Measurements from ENCODE around the gene NPEPPS. TPM values are rescaled to one million over a fixed set of nuclear protein-coding genes. Genes with fewer than 3 reads are reported as not detected.

NPEPPS gene
- total RNA-seq, 1 donor from 2014 or later: 143 TPM

GRCh38 chr17:47640076-47640475, 109.2 kb downstream of the NPEPPS start:
- no peaks in the 10 kb centered on the region for H3K36me3 ChIP-seq (ENCODE audit: insufficient read depth, low read length)
- H3K27ac Mint-ChIP-seq (ENCODE audit: unreplicated experiment): no peak overlapping the region
- no peak overlapping the region for H3K4me3 ChIP-seq (ENCODE audit: insufficient read depth, low read depth, low read length)
- H3K27me3 ChIP-seq (ENCODE audit: insufficient read depth, low read length): no peaks in the 10 kb centered on the region
- TF ChIP-seq CTCF (IDR thresholded peaks at IDR 0.05; ENCODE audit: insufficient read depth, low read depth, low read length) (no peak), EZH2 (IDR thresholded peaks at IDR 0.05; ENCODE audit: insufficient read depth, low read length) (no peak)
- DNase-seq (ENCODE audit: low read depth) (no peak), FAIRE-seq (no peak)
- no peak overlapping the region for H3K4me3 Mint-ChIP-seq (ENCODE audit: unreplicated experiment)
- no peaks in the 10 kb centered on the region for H3K4me1 Mint-ChIP-seq (ENCODE audit: low read depth, unreplicated experiment)
- no peaks in the 10 kb centered on the region for H3K27me3 Mint-ChIP-seq (ENCODE audit: low read depth, unreplicated experiment)
- H3K4me2 ChIP-seq (ENCODE audit: low read length): no peak overlapping the region
- no peaks in the 10 kb centered on the region for H3K4me1 ChIP-seq (ENCODE audit: insufficient read depth, low read length)
- H4K20me1 ChIP-seq (ENCODE audit: insufficient read depth, low read length): no peaks in the 10 kb centered on the region
- H3K9me3 ChIP-seq (ENCODE audit: insufficient read depth, low read depth, low read length): no peaks in the 10 kb centered on the region
- H2AFZ ChIP-seq (ENCODE audit: low read depth, low read length): no peak overlapping the region
- H3K79me2 ChIP-seq (ENCODE audit: insufficient read depth, low read length): no peaks in the 10 kb centered on the region
- H3K27ac ChIP-seq (ENCODE audit: low read depth, low read length): no peak overlapping the region
- no peaks in the 10 kb centered on the region for H3K36me3 Mint-ChIP-seq (ENCODE audit: low read depth, unreplicated experiment)
- no peak overlapping the region for H3K9ac ChIP-seq (ENCODE audit: low read length)
- no peaks in the 10 kb centered on the region for H3K9me3 Mint-ChIP-seq (ENCODE audit: unreplicated experiment)

- Histone ChIP-seq H3K27ac (ENCODE audit: low read depth, low read length) (no peak overlapping the region), H3K4me3 (ENCODE audit: insufficient read depth, low read depth, low read length) (no peak overlapping the region), H3K4me1 (ENCODE audit: insufficient read depth, low read length) (no peaks in the 10 kb centered on the region), H3K79me2 (ENCODE audit: insufficient read depth, low read length) (no peaks in the 10 kb centered on the region), H4K20me1 (ENCODE audit: insufficient read depth, low read length) (no peaks in the 10 kb centered on the region), H3K36me3 (ENCODE audit: insufficient read depth, low read length) (no peaks in the 10 kb centered on the region), H3K27me3 (ENCODE audit: insufficient read depth, low read length) (no peaks in the 10 kb centered on the region), H3K9me3 (ENCODE audit: insufficient read depth, low read depth, low read length) (no peaks in the 10 kb centered on the region), H3K9ac (ENCODE audit: low read length) (no peak overlapping the region), H3K4me2 (ENCODE audit: low read length) (no peak overlapping the region), H2AFZ (ENCODE audit: low read depth, low read length) (no peak overlapping the region)
- H3K4me3 Mint-ChIP-seq (ENCODE audit: unreplicated experiment): no peak overlapping the region
- no peaks in the 10 kb centered on the region for H3K9me3 Mint-ChIP-seq (ENCODE audit: unreplicated experiment)
- DNase-seq (ENCODE audit: low read depth) (no peak), FAIRE-seq (no peak)
- no peaks in the 10 kb centered on the region for H3K4me1 Mint-ChIP-seq (ENCODE audit: low read depth, unreplicated experiment)
- H3K36me3 Mint-ChIP-seq (ENCODE audit: low read depth, unreplicated experiment): no peaks in the 10 kb centered on the region
- TF ChIP-seq CTCF (IDR thresholded peaks at IDR 0.05; ENCODE audit: insufficient read depth, low read depth, low read length) (no peak), EZH2 (IDR thresholded peaks at IDR 0.05; ENCODE audit: insufficient read depth, low read length) (no peak)
- H3K27me3 Mint-ChIP-seq (ENCODE audit: low read depth, unreplicated experiment): no peaks in the 10 kb centered on the region
- H3K27ac Mint-ChIP-seq (ENCODE audit: unreplicated experiment): no peak overlapping the region
These were observed 110.3 kb downstream of the NPEPPS start for GRCh38 chr17:47641202-47641601.

- FAIRE-seq (no peak), DNase-seq (ENCODE audit: low read depth) (no peak)
- no peaks in the 10 kb centered on the region for H3K36me3 Mint-ChIP-seq (ENCODE audit: low read depth, unreplicated experiment)
- Histone ChIP-seq H3K27ac (ENCODE audit: low read depth, low read length) (no peak overlapping the region), H3K27me3 (ENCODE audit: insufficient read depth, low read length) (no peaks in the 10 kb centered on the region), H3K9me3 (ENCODE audit: insufficient read depth, low read depth, low read length) (no peaks in the 10 kb centered on the region), H3K36me3 (ENCODE audit: insufficient read depth, low read length) (no peaks in the 10 kb centered on the region), H3K4me2 (ENCODE audit: low read length) (no peak overlapping the region), H3K9ac (ENCODE audit: low read length) (no peak overlapping the region), H3K4me1 (ENCODE audit: insufficient read depth, low read length) (no peaks in the 10 kb centered on the region), H4K20me1 (ENCODE audit: insufficient read depth, low read length) (no peaks in the 10 kb centered on the region), H2AFZ (ENCODE audit: low read depth, low read length) (no peak overlapping the region), H3K79me2 (ENCODE audit: insufficient read depth, low read length) (no peaks in the 10 kb centered on the region), H3K4me3 (ENCODE audit: insufficient read depth, low read depth, low read length) (no peak overlapping the region)
- no peak overlapping the region for H3K27ac Mint-ChIP-seq (ENCODE audit: unreplicated experiment)
- TF ChIP-seq CTCF (IDR thresholded peaks at IDR 0.05; ENCODE audit: insufficient read depth, low read depth, low read length) (no peak), EZH2 (IDR thresholded peaks at IDR 0.05; ENCODE audit: insufficient read depth, low read length) (no peak)
- H3K4me3 Mint-ChIP-seq (ENCODE audit: unreplicated experiment): no peak overlapping the region
- no peaks in the 10 kb centered on the region for H3K27me3 Mint-ChIP-seq (ENCODE audit: low read depth, unreplicated experiment)
- H3K4me1 Mint-ChIP-seq (ENCODE audit: low read depth, unreplicated experiment): no peaks in the 10 kb centered on the region
- H3K9me3 Mint-ChIP-seq (ENCODE audit: unreplicated experiment): no peaks in the 10 kb centered on the region
These were observed 112.2 kb downstream of the NPEPPS start for GRCh38 chr17:47643116-47643515.
